ENCODE data around the gene ABO. TPM values are rescaled to one million over a fixed set of nuclear protein-coding genes. Genes with fewer than 3 reads are reported as not detected.

ABO gene
- total RNA-seq = not detected in 2 replicates

DNA sequence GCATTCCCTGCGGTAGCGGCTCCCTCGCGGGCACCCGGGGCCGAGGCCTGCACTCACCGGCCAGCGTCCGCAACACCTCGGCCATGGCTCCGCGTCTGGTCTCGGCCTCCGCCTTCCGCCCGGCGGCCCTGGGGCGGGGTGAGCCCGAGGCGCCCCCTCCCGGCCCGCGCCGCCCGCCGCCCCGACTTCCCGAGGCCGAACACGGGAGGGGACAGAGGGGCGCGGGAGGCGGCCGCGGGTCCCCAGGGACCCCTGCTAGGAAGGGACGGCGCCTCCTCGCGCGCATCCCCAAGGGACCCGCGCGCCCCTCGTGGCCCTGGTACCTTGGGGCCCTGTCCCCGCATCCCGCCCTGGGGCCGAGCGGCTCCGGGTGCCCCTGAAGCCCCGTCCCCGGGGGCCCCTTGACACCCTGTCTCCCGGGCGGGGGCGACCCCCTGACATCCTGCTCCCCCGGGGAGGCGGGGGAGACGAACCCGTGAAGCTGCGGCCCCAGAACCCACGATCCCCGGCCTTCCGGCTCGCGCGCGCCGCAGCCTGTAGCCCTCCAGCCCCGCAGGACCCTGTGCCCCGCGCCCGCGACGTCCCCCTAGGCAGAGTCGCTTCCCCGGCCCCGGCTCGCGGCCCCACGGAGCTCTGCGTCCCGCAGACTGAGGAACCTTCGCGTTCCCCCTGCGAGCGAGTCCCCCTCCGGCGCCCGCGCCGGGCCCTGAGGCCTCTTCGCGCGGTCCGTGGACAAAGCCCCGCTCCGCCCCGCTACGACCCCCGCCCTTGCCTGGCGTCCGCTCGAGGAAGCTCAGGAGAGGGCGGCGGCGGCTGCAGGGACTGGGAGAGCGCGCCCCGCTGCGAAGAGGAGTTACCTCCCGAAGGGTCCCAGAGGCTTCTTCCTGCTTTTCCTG is at the start of gene ABO:
Gene ABO (minus strand): TSS at position 97 of the 896 bp plus-strand sequence.

DNA sequence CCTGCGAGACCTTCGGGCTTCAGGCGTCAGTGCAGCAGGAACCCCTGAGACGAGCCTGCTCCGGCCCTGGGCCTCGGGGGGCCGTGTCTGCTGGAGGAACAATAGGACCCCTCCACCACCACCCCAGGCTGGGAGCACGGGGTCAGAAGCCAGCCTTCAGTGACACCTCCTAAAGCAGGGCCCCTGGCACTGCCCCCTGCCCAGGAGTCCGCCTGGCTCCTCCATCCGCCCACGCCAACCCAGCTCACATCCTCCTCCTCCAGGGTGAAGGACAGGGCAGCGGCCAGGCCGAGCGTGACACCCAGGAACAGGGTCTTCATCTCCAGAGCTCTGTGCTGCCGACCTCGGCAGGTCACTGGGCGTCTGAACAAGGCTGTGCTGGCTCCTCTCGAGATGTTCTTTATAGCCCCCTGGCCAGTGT is 66.1 kb downstream of the ABO start, which contains the start of gene OBP2B:
Gene OBP2B (minus strand): TSS at position 371 of the 421 bp plus-strand sequence. CDS start 51 bp downstream, at position 320.

Other genes with a start within 250 kb of the ABO start
- 55.5 and 59.3 TPM in 2 replicates for gene GTF3C5, start 244.2 kb downstream of the ABO start, total RNA-seq
- 0.17 and 0.30 TPM in 2 replicates for gene CEL, start 213.2 kb downstream of the ABO start, total RNA-seq
- gene RALGDS, start 154.0 kb downstream of the ABO start, total RNA-seq = 17.2 and 19.5 TPM in 2 replicates
- gene GBGT1, start 111.3 kb downstream of the ABO start, total RNA-seq = 2.4 and 3.2 TPM in 2 replicates
- not detected in 2 replicates for gene OBP2B, start 66.0 kb downstream of the ABO start, total RNA-seq
- gene SURF6, start 61.0 kb upstream of the ABO start, total RNA-seq = 5.9 and 7.3 TPM in 2 replicates
- gene MED22, start 72.9 kb upstream of the ABO start, total RNA-seq = 17.7 and 18.6 TPM in 2 replicates
- 2,817 and 2,965 TPM in 2 replicates for gene RPL7A, start 73.0 kb upstream of the ABO start, total RNA-seq
- gene SURF1, start 81.3 kb upstream of the ABO start, total RNA-seq = 38.3 and 43.6 TPM in 2 replicates
- gene SURF2, start 81.3 kb upstream of the ABO start, total RNA-seq = 21.5 and 46.7 TPM in 2 replicates
- 326 and 332 TPM in 2 replicates for gene SURF4, start 100.9 kb upstream of the ABO start, total RNA-seq
- gene STKLD1, start 101.2 kb upstream of the ABO start, total RNA-seq = not detected in 2 replicates
- gene REXO4, start 142.8 kb upstream of the ABO start, total RNA-seq = 14.8 and 16.2 TPM in 2 replicates
- gene ADAMTS13, start 147.2 kb upstream of the ABO start, total RNA-seq = 0.89 and 1.2 TPM in 2 replicates
- 3.4 and 3.5 TPM in 2 replicates for gene CACFD1, start 184.8 kb upstream of the ABO start, total RNA-seq
- gene SLC2A6, start 203.9 kb upstream of the ABO start, total RNA-seq = 20.0 and 21.0 TPM in 2 replicates
- not detected in 2 replicates for gene MYMK, start 249.8 kb upstream of the ABO start, total RNA-seq